Measurements from ENCODE around the gene CZIB. TPM values are rescaled to one million over a fixed set of nuclear protein-coding genes. Genes with fewer than 3 reads are reported as not detected.
A peak's percentile ranks its signal among the peaks of the same experiment; 100 is the strongest.

CZIB gene
- total RNA-seq, 4 donors from 2014 or later = 11.2 to 61.9 (median 39.7) TPM

DNA sequence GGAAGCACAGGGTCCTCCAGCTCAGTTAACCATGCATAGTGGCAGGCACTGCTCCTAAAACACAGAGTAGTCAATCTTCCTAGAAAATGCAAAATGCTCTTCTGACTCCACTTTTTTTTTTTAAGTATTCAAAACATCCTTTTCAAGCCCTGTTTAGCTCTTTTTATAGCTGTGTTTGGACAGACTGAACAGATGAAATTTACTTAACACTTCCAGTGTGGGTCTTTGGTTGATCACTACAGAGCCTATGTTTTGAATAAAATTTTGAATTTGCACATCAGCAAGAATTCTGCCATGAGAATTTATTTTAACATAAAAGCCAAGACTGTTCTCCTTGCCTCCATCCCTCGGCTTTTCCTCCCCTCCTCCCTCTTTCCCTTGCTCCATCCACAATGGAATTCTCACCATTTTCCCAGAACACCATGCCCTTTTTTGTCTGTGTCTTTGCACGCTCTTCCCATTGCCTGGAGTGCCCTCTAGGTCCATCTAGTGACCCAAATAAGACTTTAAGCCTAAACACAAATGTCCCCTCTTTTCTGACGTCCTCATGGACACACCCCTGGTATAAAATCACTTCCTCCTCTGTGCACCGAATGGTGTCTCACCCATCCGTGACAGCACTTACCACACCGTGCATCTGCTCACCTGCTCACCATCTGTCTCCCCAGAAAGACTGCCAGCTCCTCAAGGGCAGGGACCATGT, 47.9 kb downstream of the CZIB start:
- no peaks in the 10 kb centered on the region for H3K9me3 ChIP-seq
- peak; percentile 41 for DNase-seq
- WGBS, 2 donors (ENCODE audit: low coverage in 1 of 2) = 15 to 21% methylated on average over 6 of the region's 6 CpGs
- no peaks in the 10 kb centered on the region for H3K36me3 ChIP-seq
- no peak overlapping the region for H3K4me3 ChIP-seq
- peaks cover 10 to 35% (median 24%) of the 10 kb centered on the region in 4 donors for H3K4me1 ChIP-seq
- H3K27me3 ChIP-seq = no peaks in the 10 kb centered on the region
- peak overlapping the region; percentile 27 to 60 (median 32) for H3K27ac ChIP-seq
- intact Hi-C loops (cut with DNase I; ENCODE audit: low total_unique reads) (no loop called here), in situ Hi-C loops (cut with MboI; ENCODE audit: low pct_ligation_motif_present in 1 of 4, low pct_unique_long_range_greater_than_20kb in 1 of 4, low sequenced_read_pairs in 3 of 4) (no loop called here)
- TF ChIP-seq POLR2AphosphoS5 (IDR thresholded peaks at IDR 0.05) (peak; percentile 26 to 47 (median 27)), POLR2A (IDR thresholded peaks at IDR 0.05) (no peak)
- TF ChIP-seq, protein P1, sequence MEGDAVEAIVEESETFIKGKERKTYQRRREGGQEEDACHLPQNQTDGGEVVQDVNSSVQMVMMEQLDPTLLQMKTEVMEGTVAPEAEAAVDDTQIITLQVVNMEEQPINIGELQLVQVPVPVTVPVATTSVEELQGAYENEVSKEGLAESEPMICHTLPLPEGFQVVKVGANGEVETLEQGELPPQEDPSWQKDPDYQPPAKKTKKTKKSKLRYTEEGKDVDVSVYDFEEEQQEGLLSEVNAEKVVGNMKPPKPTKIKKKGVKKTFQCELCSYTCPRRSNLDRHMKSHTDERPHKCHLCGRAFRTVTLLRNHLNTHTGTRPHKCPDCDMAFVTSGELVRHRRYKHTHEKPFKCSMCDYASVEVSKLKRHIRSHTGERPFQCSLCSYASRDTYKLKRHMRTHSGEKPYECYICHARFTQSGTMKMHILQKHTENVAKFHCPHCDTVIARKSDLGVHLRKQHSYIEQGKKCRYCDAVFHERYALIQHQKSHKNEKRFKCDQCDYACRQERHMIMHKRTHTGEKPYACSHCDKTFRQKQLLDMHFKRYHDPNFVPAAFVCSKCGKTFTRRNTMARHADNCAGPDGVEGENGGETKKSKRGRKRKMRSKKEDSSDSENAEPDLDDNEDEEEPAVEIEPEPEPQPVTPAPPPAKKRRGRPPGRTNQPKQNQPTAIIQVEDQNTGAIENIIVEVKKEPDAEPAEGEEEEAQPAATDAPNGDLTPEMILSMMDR (IDR thresholded peaks at IDR 0.05) = peak in 1 of 5 experiments; percentile 15

DNA sequence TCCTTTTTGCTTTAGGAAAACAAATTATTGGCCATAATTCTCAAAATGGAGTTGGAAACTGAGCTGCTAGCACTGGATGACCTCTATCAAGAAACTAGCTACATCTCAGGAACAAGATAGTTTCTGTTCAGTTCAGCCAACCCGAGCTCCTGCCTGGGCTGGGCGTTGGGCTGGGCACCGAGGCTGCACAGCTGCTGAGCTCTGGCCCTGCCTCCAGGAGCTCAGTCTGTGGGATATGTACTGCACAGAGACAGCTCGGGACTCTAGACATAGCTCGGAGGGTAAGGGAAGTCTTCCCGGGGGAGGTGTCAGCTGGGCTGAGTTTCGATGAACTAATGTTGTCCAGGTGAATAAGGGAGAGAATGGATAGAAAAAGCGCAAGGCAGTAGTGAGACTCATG, 53.5 kb downstream of the CZIB start:
- WGBS, 2 donors (ENCODE audit: low coverage in 1 of 2) = 77 to 100% methylated on average over 2 to 8 of the region's 8 CpGs
- no peak overlapping the region for H3K27ac ChIP-seq
- TF ChIP-seq EP300 (IDR thresholded peaks at IDR 0.05; ENCODE audit: low read depth) (no peak), POLR2A (IDR thresholded peaks at IDR 0.05) (no peak), POLR2AphosphoS5 (IDR thresholded peaks at IDR 0.05) (no peak)
- peaks cover 0 to 3% (median under 1%) of the 10 kb centered on the region in 4 donors for H3K4me1 ChIP-seq
- H3K27me3 ChIP-seq = no peaks in the 10 kb centered on the region
- H3K4me3 ChIP-seq = no peak overlapping the region
- H3K36me3 ChIP-seq = no peaks in the 10 kb centered on the region
- no peaks in the 10 kb centered on the region for H3K9me3 ChIP-seq
- no peak for DNase-seq
- in situ Hi-C loops (cut with MboI; ENCODE audit: low pct_ligation_motif_present in 1 of 4, low pct_unique_long_range_greater_than_20kb in 1 of 4, low sequenced_read_pairs in 3 of 4) = no loop called here
- intact Hi-C loops (cut with DNase I; ENCODE audit: low total_unique reads) = no loop called here

DNA sequence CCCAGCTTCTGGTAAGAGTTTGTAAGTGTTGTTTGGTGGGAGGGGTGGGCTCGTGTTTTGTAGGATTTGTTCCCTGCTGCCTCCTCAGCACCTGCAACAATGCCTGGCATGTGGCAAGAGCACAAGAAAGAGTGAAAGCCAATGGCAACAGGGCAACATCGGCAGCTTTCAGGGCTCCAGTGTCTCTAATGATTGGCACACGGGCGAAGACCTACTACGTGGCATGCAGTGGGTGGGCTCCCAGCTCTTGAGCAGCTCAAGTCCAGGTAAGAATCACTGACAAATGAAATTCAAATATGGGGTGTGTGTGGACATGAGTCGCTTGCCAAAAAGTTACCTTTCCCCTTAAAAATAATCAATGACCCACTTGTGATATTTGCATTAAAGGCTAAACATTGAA, 54.1 kb downstream of the CZIB start:
- WGBS, 2 donors (ENCODE audit: low coverage in 1 of 2) = 58 to 79% methylated on average over 3 to 6 of the region's 6 CpGs
- H3K36me3 ChIP-seq = no peaks in the 10 kb centered on the region
- no peak for DNase-seq
- no peak overlapping the region for H3K27ac ChIP-seq
- in situ Hi-C loops (cut with MboI; ENCODE audit: low pct_ligation_motif_present in 1 of 4, low pct_unique_long_range_greater_than_20kb in 1 of 4, low sequenced_read_pairs in 3 of 4) = no loop called here
- no peaks in the 10 kb centered on the region for H3K27me3 ChIP-seq
- no peak for TF ChIP-seq EP300 (IDR thresholded peaks at IDR 0.05; ENCODE audit: low read depth)
- H3K4me3 ChIP-seq = no peak overlapping the region
- no peaks in the 10 kb centered on the region for H3K4me1 ChIP-seq
- intact Hi-C loops (cut with DNase I; ENCODE audit: low total_unique reads) = no loop called here
- H3K9me3 ChIP-seq = no peaks in the 10 kb centered on the region

DNA sequence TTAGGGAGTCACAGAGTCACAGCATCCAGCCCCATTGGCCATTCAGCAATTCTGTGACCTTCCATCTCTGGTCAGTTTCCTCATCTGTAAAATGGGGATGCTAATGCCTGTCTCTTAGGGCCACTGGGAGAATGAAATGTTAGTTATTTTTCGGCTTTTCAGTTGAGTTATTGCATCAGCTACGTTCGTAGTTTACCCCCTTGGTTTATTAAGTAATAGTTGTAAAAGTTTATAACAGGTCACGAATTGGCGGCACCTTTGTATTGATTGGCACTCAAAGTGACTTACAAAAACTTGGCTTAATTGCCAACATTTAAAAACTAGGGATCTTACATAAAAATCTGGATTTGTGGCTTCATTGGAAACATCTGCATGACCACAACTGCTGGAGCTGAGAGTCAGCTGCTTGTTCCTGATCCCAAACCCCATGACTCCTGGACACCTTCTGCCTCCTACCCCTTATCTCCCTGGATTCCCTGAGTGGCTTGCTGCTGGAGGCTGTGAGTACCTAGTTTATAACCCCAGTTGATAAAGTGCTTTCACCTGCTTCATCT, 54.9 kb downstream of the CZIB start:
- Histone ChIP-seq H3K27me3 (no peaks in the 10 kb centered on the region), H3K36me3 (no peaks in the 10 kb centered on the region), H3K4me1 (no peaks in the 10 kb centered on the region), H3K9me3 (no peaks in the 10 kb centered on the region), H3K27ac (no peak overlapping the region), H3K4me3 (no peak overlapping the region)
- no peak for DNase-seq
- 25 to 48% methylated on average over 5 of the region's 5 CpGs for WGBS, 2 donors (ENCODE audit: low coverage in 1 of 2)
- in situ Hi-C loops (cut with MboI; ENCODE audit: low pct_ligation_motif_present in 1 of 4, low pct_unique_long_range_greater_than_20kb in 1 of 4, low sequenced_read_pairs in 3 of 4) = no loop called here
- TF ChIP-seq POLR2AphosphoS5 (IDR thresholded peaks at IDR 0.05) = no peak
- TF ChIP-seq, protein P1 (IDR thresholded peaks at IDR 0.05) = no peak
- TF ChIP-seq POLR2A (IDR thresholded peaks at IDR 0.05) = no peak
- TF ChIP-seq EP300 (IDR thresholded peaks at IDR 0.05; ENCODE audit: low read depth) = no peak
- intact Hi-C loops (cut with DNase I; ENCODE audit: low total_unique reads) = no loop called here

Other genes starting within 250 kb of the CZIB start
- 10 to 100 TPM; 29.4 to 43.6 (median 35.6) TPM for gene PODN, start 158.4 kb downstream of the CZIB start, total RNA-seq
- 1 to 10 TPM in 3 of 4 donors, not detected in 1; 1.1 to 1.6 (median 1.6) TPM for gene SLC1A7, start 78.0 kb downstream of the CZIB start, total RNA-seq
- gene CPT2, start 23.8 kb downstream of the CZIB start, total RNA-seq = 10 to 100 TPM; 27.3 to 84.8 (median 50.2) TPM
- gene MAGOH, start 17.9 kb upstream of the CZIB start, total RNA-seq = 10 to 100 TPM in 3 of 4 donors, 1 to 10 TPM in 1; 5.0 to 48.6 (median 23.5) TPM
- 10 to 100 TPM in 1 of 4 donors, 1 to 10 TPM in 1, under 1 TPM in 2; 0.37 to 10.7 (median 1.4) TPM for gene LRP8, start 107.4 kb upstream of the CZIB start, total RNA-seq
- not detected for gene DMRTB1, start 238.8 kb upstream of the CZIB start, total RNA-seq

Measured in transverse colon (tissue), 4 donors.